Suprapubic skin (tissue), 4 donors: ENCODE measurements around the gene NARS2. TPM values are rescaled to one million over a fixed set of nuclear protein-coding genes. Genes with fewer than 3 reads are reported as not detected.

Experiments
- DNase-seq, 2 donors: peaks; one replicate each; pipeline ENCODE4 v3.0.0-alpha.2; 2019; ENCODE audit warnings: low spot score in 2 of 2
- H3K27ac ChIP-seq: fragments of 200-600 bp; sonication (generic); one replicate; pipeline ENCODE4 v1.5.1; 2019
- H3K27me3 ChIP-seq: fragments of 200-600 bp; sonication (generic); one replicate; pipeline ENCODE4 v1.5.1; 2019
- H3K36me3 ChIP-seq: fragments of 200-600 bp; sonication (generic); one replicate; pipeline ENCODE4 v1.5.1; 2019
- H3K4me1 ChIP-seq: fragments of 200-600 bp; sonication (generic); one replicate; pipeline ENCODE4 v1.5.1; 2019
- H3K4me3 ChIP-seq: fragments of 200-600 bp; sonication (generic); one replicate; pipeline ENCODE4 v1.5.1; 2019; ENCODE audit warnings: mild to moderate bottlenecking
- H3K9me3 ChIP-seq: fragments of 200-600 bp; sonication (generic); one replicate; pipeline ENCODE4 v1.5.1; 2019
- CTCF ChIP-seq, 2 donors: fragments of 200-600 bp in 1 of 2; fragments of 450-650 bp in 1 of 2; sonication (generic) in 1 of 2; IDR thresholded peaks; one replicate each; pipeline ENCODE4 v1.5.1; 2016 to 2019; ENCODE audit warnings: antibody characterized with exemption in 2 of 2, mild to moderate bottlenecking in 1 of 2, moderate library complexity in 1 of 2
- EP300 ChIP-seq: sonication (generic); formaldehyde crosslinking; IDR thresholded peaks from one replicate; pipeline ENCODE4 v1.6.1; 2017; ENCODE audit warnings: antibody characterized with exemption
- POLR2A ChIP-seq, 2 donors: fragments of 450-650 bp; IDR thresholded peaks; one replicate each; pipeline ENCODE4 v1.6.1; 2017; ENCODE audit warnings: antibody characterized with exemption in 2 of 2, mild to moderate bottlenecking in 2 of 2, moderate library complexity in 2 of 2
- POLR2AphosphoS5 ChIP-seq, 3 donors: sonication (generic); formaldehyde crosslinking; IDR thresholded peaks; one replicate each; pipeline ENCODE4 v1.6.1; 2017; ENCODE audit warnings: antibody characterized with exemption in 3 of 3
- WGBS: methylation state at CpG from one replicate; pipeline ENCODE4 v1.1.5; 2018; 5-methylcytosine and 5-hydroxymethylcytosine counted together
- total RNA-seq, 4 donors: library from RNA; depleted of rRNA; stranded (reverse); fragments of >200 nt; gene quantifications; one replicate each; pipeline ENCODE4 v1.1.0, GENCODE V29; 2016

Gene NARS2
- total RNA-seq, 4 donors from 2014 or later: 10.9 to 14.7 (median 14.7) TPM

- peaks cover 42% of the 10 kb centered on the region for H3K4me1 ChIP-seq
- H3K4me3 ChIP-seq: no peak overlapping the region
- 55% methylated on average over 4 of the region's 4 CpGs for WGBS
- no peak for DNase-seq
- peaks cover under 1% of the 10 kb centered on the region for H3K9me3 ChIP-seq
- no peaks in the 10 kb centered on the region for H3K36me3 ChIP-seq
- TF ChIP-seq POLR2A (IDR thresholded peaks at IDR 0.05) (no peak), EP300 (no peak), CTCF (IDR thresholded peaks at IDR 0.05) (no peak), POLR2AphosphoS5 (IDR thresholded peaks at IDR 0.05) (no peak)
- no peak overlapping the region for H3K27ac ChIP-seq
- H3K27me3 ChIP-seq: no peaks in the 10 kb centered on the region
Observed at GRCh38 chr11:78415338-78415737, 159.3 kb downstream of the NARS2 start.

- Histone ChIP-seq H3K36me3 (peaks cover 3% of the 10 kb centered on the region), H3K9me3 (peaks cover 9% of the 10 kb centered on the region), H3K27me3 (no peaks in the 10 kb centered on the region), H3K27ac (no peak overlapping the region), H3K4me3 (no peak overlapping the region), H3K4me1 (peaks cover 34% of the 10 kb centered on the region)
- DNase-seq: no peak
- WGBS: 86% methylated on average over 14 of the region's 14 CpGs
- TF ChIP-seq POLR2A (IDR thresholded peaks at IDR 0.05) (no peak), POLR2AphosphoS5 (IDR thresholded peaks at IDR 0.05) (no peak), EP300 (no peak), CTCF (IDR thresholded peaks at IDR 0.05) (peak; percentile 19 to 28)
Observed at GRCh38 chr11:78414321-78415051, 160.2 kb downstream of the NARS2 start.

- no peak overlapping the region for H3K27ac ChIP-seq
- WGBS: 89% methylated on average over 3 of the region's 3 CpGs
- no peak for TF ChIP-seq CTCF (IDR thresholded peaks at IDR 0.05)
- no peak for TF ChIP-seq POLR2A (IDR thresholded peaks at IDR 0.05)
- TF ChIP-seq EP300: no peak
- TF ChIP-seq POLR2AphosphoS5 (IDR thresholded peaks at IDR 0.05): no peak
- H3K4me1 ChIP-seq: no peaks in the 10 kb centered on the region
- H3K4me3 ChIP-seq: no peak overlapping the region
- H3K36me3 ChIP-seq: peaks cover 3% of the 10 kb centered on the region
- no peak for DNase-seq
- peaks cover 9% of the 10 kb centered on the region for H3K9me3 ChIP-seq
- no peaks in the 10 kb centered on the region for H3K27me3 ChIP-seq
Observed at GRCh38 chr11:78408619-78409018, 166.0 kb downstream of the NARS2 start.

GRCh38 chr11:78406568-78407196 lies 168.0 kb downstream of the NARS2 start:
- H3K27me3 ChIP-seq: no peaks in the 10 kb centered on the region
- peaks cover 3% of the 10 kb centered on the region for H3K36me3 ChIP-seq
- H3K4me1 ChIP-seq: no peaks in the 10 kb centered on the region
- no peak overlapping the region for H3K27ac ChIP-seq
- WGBS: 72% methylated on average over 3 of the region's 3 CpGs
- TF ChIP-seq CTCF (IDR thresholded peaks at IDR 0.05) (no peak), POLR2A (IDR thresholded peaks at IDR 0.05) (no peak), EP300 (no peak), POLR2AphosphoS5 (IDR thresholded peaks at IDR 0.05) (no peak)
- H3K4me3 ChIP-seq: no peak overlapping the region
- DNase-seq: no peak
- H3K9me3 ChIP-seq: peaks cover 9% of the 10 kb centered on the region

- Histone ChIP-seq H3K27ac (no peak overlapping the region), H3K4me3 (no peak overlapping the region), H3K4me1 (no peaks in the 10 kb centered on the region), H3K36me3 (peaks cover 3% of the 10 kb centered on the region), H3K27me3 (no peaks in the 10 kb centered on the region), H3K9me3 (peaks cover 9% of the 10 kb centered on the region)
- DNase-seq: no peak
- 50% methylated on average over 2 of the region's 2 CpGs for WGBS
- TF ChIP-seq POLR2A (IDR thresholded peaks at IDR 0.05): no peak
- TF ChIP-seq POLR2AphosphoS5 (IDR thresholded peaks at IDR 0.05): no peak
- no peak for TF ChIP-seq EP300
- no peak for TF ChIP-seq CTCF (IDR thresholded peaks at IDR 0.05)
Observed at GRCh38 chr11:78405805-78406204, 168.9 kb downstream of the NARS2 start.
